ENCODE measurements around the gene GLIS1.

- TF ChIP-seq CTCF (IDR thresholded peaks at IDR 0.05; ENCODE audit: low read length) (no peak), EZH2 (optimal IDR thresholded peaks at IDR 0.05; ENCODE audit: low read depth, low read length) (no peak)
Measured at GRCh38 chr1:53689736-53690326, 49.1 kb downstream of the GLIS1 start.
